ENCODE results near the gene INPP5D. TPM values are rescaled to one million over a fixed set of nuclear protein-coding genes. Genes with fewer than 3 reads are reported as not detected.

The INPP5D gene
- total RNA-seq, 1 experiment from 2014 or later: 0.74 TPM

DNA sequence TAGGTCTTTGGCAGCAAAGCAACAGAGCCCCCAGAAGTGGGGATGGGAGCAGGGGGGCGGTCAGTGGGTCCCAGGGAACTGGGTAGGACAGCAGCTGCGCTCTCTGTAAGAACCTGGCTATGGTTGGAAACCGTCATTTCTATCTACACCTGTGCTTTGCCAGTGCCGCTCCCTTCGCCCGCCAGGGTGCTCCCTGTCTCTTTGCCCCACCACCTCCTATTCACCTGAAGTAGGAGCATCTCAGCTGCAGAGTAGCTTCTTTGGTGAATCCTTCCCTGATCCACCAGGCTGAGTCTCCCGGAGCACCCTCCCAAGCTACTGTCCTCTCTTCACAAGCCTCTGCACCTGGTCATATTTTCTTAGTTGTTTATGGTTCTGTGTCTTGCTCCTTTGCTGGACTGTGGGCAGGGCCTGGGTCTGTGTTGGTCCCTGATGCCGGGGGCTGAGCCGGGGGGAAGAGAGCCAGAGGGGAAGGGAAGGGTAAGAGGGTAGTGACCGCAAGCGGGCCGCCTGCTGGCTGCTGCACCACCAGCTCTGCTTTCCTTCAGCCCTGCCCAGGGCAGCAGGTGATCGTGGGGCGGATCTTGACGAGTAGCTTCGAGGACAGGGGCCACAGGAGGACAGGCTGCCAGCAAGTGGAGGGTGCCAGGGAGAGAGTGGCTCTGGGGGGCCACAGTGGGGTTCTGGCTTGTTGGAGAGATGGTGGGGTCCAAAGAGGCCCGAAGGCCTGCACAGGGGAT is 45.2 kb downstream of the INPP5D start:
- no peaks in the 10 kb centered on the region for H3K9me2 ChIP-seq (ENCODE audit: insufficient read depth)
- no peak overlapping the region for H3K27ac ChIP-seq
- no peaks in the 10 kb centered on the region for H4K20me1 ChIP-seq (ENCODE audit: insufficient read depth)
- H3K79me2 ChIP-seq (ENCODE audit: low read depth): no peaks in the 10 kb centered on the region
- no peaks in the 10 kb centered on the region for H3K4me1 ChIP-seq (replicated peaks; ENCODE audit: insufficient read depth)
- CTCF ChIA-PET: interaction anchor here (0.5 to 0.6 kb wide), 2 partner anchors 23 to 130 kb away, joined by 3 to 28 read pairs; no protein-coding TSS in a partner anchor
- BruUV-seq (replicated peaks): no TSS peak
- H3F3A ChIP-seq (ENCODE audit: insufficient read depth, low read depth): no peaks in the 10 kb centered on the region
- H3K4me2 ChIP-seq: no peak overlapping the region
- H3K27me3 ChIP-seq (ENCODE audit: insufficient read depth, low read depth): no peaks in the 10 kb centered on the region
- POLR2A ChIA-PET (ENCODE audit: unreplicated experiment): no interaction called here
- H3K9me3 ChIP-seq (ENCODE audit: insufficient read depth, low read depth): no peaks in the 10 kb centered on the region
- no peak overlapping the region for H2AFZ ChIP-seq
- H3K36me3 ChIP-seq (ENCODE audit: low read depth): no peaks in the 10 kb centered on the region
- DNase-seq: no peak
- no peak overlapping the region for H3K4me3 ChIP-seq
- intact Hi-C loops (cut with micrococcal nuclease; ENCODE audit: unreplicated experiment): no loop called here
- TF ChIP-seq, protein P1, sequence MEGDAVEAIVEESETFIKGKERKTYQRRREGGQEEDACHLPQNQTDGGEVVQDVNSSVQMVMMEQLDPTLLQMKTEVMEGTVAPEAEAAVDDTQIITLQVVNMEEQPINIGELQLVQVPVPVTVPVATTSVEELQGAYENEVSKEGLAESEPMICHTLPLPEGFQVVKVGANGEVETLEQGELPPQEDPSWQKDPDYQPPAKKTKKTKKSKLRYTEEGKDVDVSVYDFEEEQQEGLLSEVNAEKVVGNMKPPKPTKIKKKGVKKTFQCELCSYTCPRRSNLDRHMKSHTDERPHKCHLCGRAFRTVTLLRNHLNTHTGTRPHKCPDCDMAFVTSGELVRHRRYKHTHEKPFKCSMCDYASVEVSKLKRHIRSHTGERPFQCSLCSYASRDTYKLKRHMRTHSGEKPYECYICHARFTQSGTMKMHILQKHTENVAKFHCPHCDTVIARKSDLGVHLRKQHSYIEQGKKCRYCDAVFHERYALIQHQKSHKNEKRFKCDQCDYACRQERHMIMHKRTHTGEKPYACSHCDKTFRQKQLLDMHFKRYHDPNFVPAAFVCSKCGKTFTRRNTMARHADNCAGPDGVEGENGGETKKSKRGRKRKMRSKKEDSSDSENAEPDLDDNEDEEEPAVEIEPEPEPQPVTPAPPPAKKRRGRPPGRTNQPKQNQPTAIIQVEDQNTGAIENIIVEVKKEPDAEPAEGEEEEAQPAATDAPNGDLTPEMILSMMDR (conservative IDR thresholded peaks at IDR 0.05): no peak
- no peak for TF ChIP-seq EZH2 (IDR thresholded peaks at IDR 0.05; ENCODE audit: low read depth)

DNA sequence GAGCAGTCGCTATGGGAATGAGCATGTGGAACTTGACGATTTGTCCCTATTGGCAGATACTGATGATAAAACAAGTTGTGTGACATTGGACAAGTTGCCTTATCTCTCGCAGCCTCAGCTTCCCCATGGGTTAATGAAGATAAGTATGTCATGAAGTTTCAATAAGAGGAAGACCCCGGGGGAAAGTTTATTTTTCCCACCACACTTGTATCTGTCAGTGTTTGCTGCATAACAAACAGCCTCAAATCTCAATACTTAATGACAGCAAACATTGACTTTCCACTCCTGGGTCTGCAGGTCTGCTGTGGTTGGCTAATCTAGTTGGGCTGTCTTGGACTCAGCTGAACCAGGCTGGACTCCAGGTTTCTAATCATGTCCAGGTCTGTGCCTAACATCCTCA is 45.8 kb downstream of the INPP5D start:
- Histone ChIP-seq H3F3A (ENCODE audit: insufficient read depth, low read depth) (no peaks in the 10 kb centered on the region), H3K4me3 (no peak overlapping the region), H3K4me1 (replicated peaks; ENCODE audit: insufficient read depth) (no peaks in the 10 kb centered on the region), H3K4me2 (no peak overlapping the region), H3K79me2 (ENCODE audit: low read depth) (no peaks in the 10 kb centered on the region), H4K20me1 (ENCODE audit: insufficient read depth) (no peaks in the 10 kb centered on the region), H2AFZ (no peak overlapping the region), H3K36me3 (ENCODE audit: low read depth) (no peaks in the 10 kb centered on the region), H3K27ac (no peak overlapping the region), H3K9me3 (ENCODE audit: insufficient read depth, low read depth) (no peaks in the 10 kb centered on the region), H3K27me3 (ENCODE audit: insufficient read depth, low read depth) (no peaks in the 10 kb centered on the region), H3K9me2 (ENCODE audit: insufficient read depth) (no peaks in the 10 kb centered on the region)
- CTCF ChIA-PET: interaction anchor here (0.5 kb wide), 1 partner anchor 129 kb away, joined by 28 read pairs; no protein-coding TSS in a partner anchor
- BruUV-seq (replicated peaks): no TSS peak
- intact Hi-C loops (cut with micrococcal nuclease; ENCODE audit: unreplicated experiment): no loop called here
- TF ChIP-seq, protein P1 (conservative IDR thresholded peaks at IDR 0.05): no peak
- TF ChIP-seq EZH2 (IDR thresholded peaks at IDR 0.05; ENCODE audit: low read depth): no peak
- DNase-seq: no peak
- POLR2A ChIA-PET (ENCODE audit: unreplicated experiment): no interaction called here

DNA sequence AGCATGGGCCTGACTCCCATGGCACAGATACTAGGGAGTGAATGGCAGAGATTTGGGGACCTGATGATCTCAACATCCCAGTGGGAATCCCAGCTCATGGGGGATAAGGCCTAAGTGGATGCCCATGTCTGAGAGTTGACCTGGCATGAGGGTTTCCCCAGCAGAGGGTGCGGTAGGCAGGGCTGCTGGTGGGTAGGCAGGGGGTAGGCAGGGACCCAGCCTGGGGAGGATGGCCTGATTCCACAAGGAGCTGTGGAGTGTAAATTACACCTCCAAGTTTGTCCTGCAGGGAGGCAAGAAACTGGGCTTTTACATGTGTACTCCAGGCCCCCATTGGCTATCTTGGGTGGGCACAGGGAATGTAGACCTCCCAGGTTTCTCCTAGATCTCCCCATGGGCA is 46.9 kb downstream of the INPP5D start:
- CTCF ChIA-PET: no interaction called here
- no peaks in the 10 kb centered on the region for H3K9me3 ChIP-seq (ENCODE audit: insufficient read depth, low read depth)
- H3K9me2 ChIP-seq (ENCODE audit: insufficient read depth): no peaks in the 10 kb centered on the region
- intact Hi-C loops (cut with micrococcal nuclease; ENCODE audit: unreplicated experiment): no loop called here
- BruUV-seq (replicated peaks): no TSS peak
- TF ChIP-seq, protein P1 (conservative IDR thresholded peaks at IDR 0.05): no peak
- TF ChIP-seq EZH2 (IDR thresholded peaks at IDR 0.05; ENCODE audit: low read depth): no peak
- H3K79me2 ChIP-seq (ENCODE audit: low read depth): no peaks in the 10 kb centered on the region
- POLR2A ChIA-PET (ENCODE audit: unreplicated experiment): no interaction called here
- H3K4me1 ChIP-seq (replicated peaks; ENCODE audit: insufficient read depth): no peaks in the 10 kb centered on the region
- no peak overlapping the region for H3K27ac ChIP-seq
- no peak overlapping the region for H3K4me2 ChIP-seq
- no peak overlapping the region for H3K4me3 ChIP-seq
- H3K36me3 ChIP-seq (ENCODE audit: low read depth): no peaks in the 10 kb centered on the region
- H3F3A ChIP-seq (ENCODE audit: insufficient read depth, low read depth): no peaks in the 10 kb centered on the region
- no peaks in the 10 kb centered on the region for H4K20me1 ChIP-seq (ENCODE audit: insufficient read depth)
- no peak overlapping the region for H2AFZ ChIP-seq
- no peak for DNase-seq
- H3K27me3 ChIP-seq (ENCODE audit: insufficient read depth, low read depth): no peaks in the 10 kb centered on the region

Data from PC-9 (cell line).